Left lung (tissue), 10 donors: ENCODE measurements around the gene KRT4. TPM values are rescaled to one million over a fixed set of nuclear protein-coding genes. Genes with fewer than 3 reads are reported as not detected.

Source experiments
- ATAC-seq: fragments of 200-7000 bp; cut with Tn5 transposase; one replicate; pipeline ENCODE4 v1.9.1; 2020; ENCODE audit warnings: moderate library complexity
- DNase-seq, 4 donors: peaks; one replicate each; pipeline ENCODE4 v3.0.0-alpha.2; 2013 to 2020
- H3K27ac ChIP-seq, 2 donors: fragments of 200-600 bp; sonication (generic) in 1 of 2; one replicate each; pipeline versions ENCODE4 v1.5.0 to v1.8.0; 2020 to 2021
- H3K27me3 ChIP-seq, 2 donors: fragments of 200-600 bp; sonication (generic) in 1 of 2; one replicate each; pipeline versions ENCODE4 v1.5.0 to v1.8.0; 2020 to 2021
- H3K36me3 ChIP-seq, 2 donors: fragments of 200-600 bp; sonication (generic) in 1 of 2; one replicate each; pipeline versions ENCODE4 v1.5.0 to v1.8.0; 2020 to 2021
- H3K4me1 ChIP-seq, 2 donors: fragments of 200-600 bp; one replicate each; pipeline ENCODE4 v1.8.0; 2021
- H3K4me3 ChIP-seq, 2 donors: fragments of 200-600 bp; sonication (generic) in 1 of 2; one replicate each; pipeline versions ENCODE4 v1.5.0 to v1.8.0; 2020 to 2021; ENCODE audit warnings: mild to moderate bottlenecking in 1 of 2
- H3K9me3 ChIP-seq, 2 donors: fragments of 200-600 bp; sonication (generic) in 1 of 2; one replicate each; pipeline versions ENCODE4 v1.5.0 to v1.8.0; 2020 to 2021
- CTCF ChIP-seq, 2 donors: fragments of 200-600 bp; sonication (generic) in 1 of 2; IDR thresholded peaks; one replicate each; pipeline versions ENCODE4 v1.5.0 to v1.8.0; 2021; ENCODE audit warnings: antibody characterized with exemption in 2 of 2
- intact Hi-C, 2 donors: fragments of 100-400 bp; cut with DNase I; formaldehyde crosslinking; loops; one replicate each; pipeline versions ENCODE4 v1.11.2 to v1.14.2; 2022
- polyA plus RNA-seq, 6 donors: library from polyadenylated mRNA; unstranded; fragments of 120-200 nt; gene quantifications; one replicate each; pipeline ENCODE4 v1.2.1, GENCODE V29; 2013; ENCODE audit not compliant: insufficient read length in 6 of 6
- total RNA-seq, 2 donors: library from RNA; stranded (reverse); fragmentation: NEBNext Ultra II Directional; extraction: Animal tissue kit (Norgen Biotek cat#: 25700); gene quantifications; one replicate each; pipeline ENCODE4 v1.2.1, GENCODE V29; 2021
- donor health status: DM: no; HTN: yes; CAD: no.
- donor health status: DM: no; HTN: no; CAD: no.

The KRT4 gene
- total and polyA plus RNA-seq, 8 donors = 0.47 to 9.4 (median 2.6) TPM

- Histone ChIP-seq H3K4me1 (peaks cover 0 to 3% of the 10 kb centered on the region in 2 donors), H3K4me3 (no peak overlapping the region), H3K9me3 (no peaks in the 10 kb centered on the region), H3K27me3 (peaks cover 8 to 82% of the 10 kb centered on the region in 2 donors), H3K27ac (no peak overlapping the region), H3K36me3 (no peaks in the 10 kb centered on the region)
- intact Hi-C loops = no loop called here
- DNase-seq (no peak), ATAC-seq (no peak)
- TF ChIP-seq CTCF (IDR thresholded peaks at IDR 0.05) = no peak
These were observed 22.4 kb downstream of the KRT4 start for GRCh38 chr12:52791271-52792184.

DNA sequence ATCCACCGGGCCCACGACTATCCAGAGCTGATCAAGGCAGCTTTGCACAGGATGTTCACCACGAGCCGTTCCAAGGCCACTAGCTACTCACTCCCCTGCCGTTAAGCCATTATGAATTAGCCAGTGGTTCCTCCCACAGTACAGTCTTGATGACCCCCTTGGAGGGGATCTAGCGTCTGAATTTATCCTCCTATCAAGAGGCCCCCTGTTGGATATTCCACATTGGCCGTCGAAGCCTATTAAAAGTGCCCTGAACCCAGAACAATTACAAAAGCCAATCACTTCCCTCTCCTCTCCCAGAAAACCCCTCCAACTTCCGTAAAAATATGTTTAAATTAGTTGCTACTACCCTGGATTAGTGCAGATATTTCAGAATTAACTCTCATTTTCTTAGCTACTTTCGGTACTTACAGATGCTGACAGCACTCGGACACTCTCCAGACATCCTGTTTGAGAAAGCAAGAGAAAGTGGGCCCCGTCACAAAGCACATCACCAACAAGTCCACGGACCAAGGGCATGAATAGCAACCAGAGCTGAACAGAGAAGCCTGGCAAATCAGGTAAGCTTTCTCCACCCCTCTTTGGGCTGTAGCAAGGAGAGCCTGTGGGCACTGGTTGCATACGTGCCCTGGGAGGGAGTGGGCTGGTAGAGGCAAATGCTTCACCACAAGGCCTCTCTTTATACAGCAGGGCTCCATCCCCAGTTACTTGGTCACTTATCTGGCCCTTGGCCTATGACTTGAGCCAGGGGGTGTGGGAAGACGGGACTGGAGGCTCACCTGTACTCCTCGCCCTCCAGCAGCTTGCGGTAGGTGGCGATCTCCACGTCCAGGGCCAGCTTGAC, 23.3 kb downstream of the KRT4 start:
- no peak overlapping the region for H3K4me3 ChIP-seq
- no peaks in the 10 kb centered on the region for H3K36me3 ChIP-seq
- no peak overlapping the region for H3K27ac ChIP-seq
- H3K9me3 ChIP-seq = no peaks in the 10 kb centered on the region
- H3K4me1 ChIP-seq = peaks cover 0 to 3% of the 10 kb centered on the region in 2 donors
- ATAC-seq (no peak), DNase-seq (no peak)
- no peak for TF ChIP-seq CTCF (IDR thresholded peaks at IDR 0.05)
- H3K27me3 ChIP-seq = peaks cover 8 to 74% of the 10 kb centered on the region in 2 donors
- intact Hi-C loops = no loop called here

DNA sequence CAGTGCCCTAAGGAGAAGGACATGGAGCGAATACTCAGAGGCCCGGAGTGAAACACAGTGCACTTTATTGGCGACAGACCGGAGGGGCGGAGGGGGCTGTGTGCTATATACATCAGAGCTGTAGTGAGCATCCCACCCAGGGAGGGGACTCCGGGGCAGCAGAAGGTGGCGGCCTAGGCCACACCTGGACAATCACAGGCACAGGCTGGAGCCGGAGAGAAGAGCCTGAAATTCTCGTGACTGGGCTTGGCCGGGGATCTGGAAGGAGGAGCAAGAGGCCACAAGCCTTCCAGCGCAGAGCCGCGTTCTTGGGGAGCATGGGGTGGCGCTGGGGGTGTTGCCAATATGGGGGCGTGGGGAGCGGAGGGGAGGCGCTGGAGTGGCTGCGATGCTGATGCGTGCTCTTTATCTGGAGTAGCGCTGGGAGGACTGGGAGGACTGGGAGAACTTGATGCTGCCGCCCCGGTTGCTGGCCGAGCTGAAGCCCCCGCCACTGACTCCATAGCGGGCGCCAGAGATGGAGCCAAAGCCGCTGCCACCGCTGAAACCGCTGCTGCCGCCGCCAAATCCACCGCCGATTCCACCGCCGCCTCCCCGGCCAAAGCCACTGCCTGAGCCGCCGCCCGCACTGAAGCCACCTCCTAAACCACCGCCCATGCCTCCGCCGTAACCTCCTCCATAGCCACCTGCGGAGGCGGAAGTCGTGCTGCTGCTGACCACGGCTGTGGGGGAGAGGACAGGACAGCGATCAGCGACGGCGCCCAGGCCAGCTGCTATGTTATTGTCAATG, 24.1 kb downstream of the KRT4 start:
- H3K9me3 ChIP-seq = no peaks in the 10 kb centered on the region
- DNase-seq = peak in 1 of 4 donors; percentile 81
- H3K4me3 ChIP-seq = no peak overlapping the region
- peaks cover 8 to 76% of the 10 kb centered on the region in 2 donors for H3K27me3 ChIP-seq
- no peak overlapping the region for H3K27ac ChIP-seq
- intact Hi-C loops = no loop called here
- H3K4me1 ChIP-seq = peaks cover 0 to 3% of the 10 kb centered on the region in 2 donors
- no peaks in the 10 kb centered on the region for H3K36me3 ChIP-seq
- TF ChIP-seq CTCF (IDR thresholded peaks at IDR 0.05) = no peak
- peak; percentile 42 for ATAC-seq

- Histone ChIP-seq H3K4me1 (peaks cover 0 to 3% of the 10 kb centered on the region in 2 donors), H3K9me3 (no peaks in the 10 kb centered on the region), H3K4me3 (no peak overlapping the region), H3K36me3 (no peaks in the 10 kb centered on the region), H3K27ac (no peak overlapping the region), H3K27me3 (peaks cover 8 to 78% of the 10 kb centered on the region in 2 donors)
- DNase-seq (no peak), ATAC-seq (no peak)
- no peak for TF ChIP-seq CTCF (IDR thresholded peaks at IDR 0.05)
- intact Hi-C loops = no loop called here
These were observed 24.9 kb downstream of the KRT4 start for GRCh38 chr12:52788876-52789636.
